NCI-H510A (cell line): ENCODE measurements around the gene POLR2J.
"Not testable (repeated sequence)": the region's sequence is repeated elsewhere in the genome, so short reads cannot be mapped to it uniquely, and the experiment has no call there.

Experiments used
- DNase-seq: peaks from one replicate; lab custom pipeline; 2025; lab: John Stamatoyannopoulos, UW

Gene POLR2J

DNA sequence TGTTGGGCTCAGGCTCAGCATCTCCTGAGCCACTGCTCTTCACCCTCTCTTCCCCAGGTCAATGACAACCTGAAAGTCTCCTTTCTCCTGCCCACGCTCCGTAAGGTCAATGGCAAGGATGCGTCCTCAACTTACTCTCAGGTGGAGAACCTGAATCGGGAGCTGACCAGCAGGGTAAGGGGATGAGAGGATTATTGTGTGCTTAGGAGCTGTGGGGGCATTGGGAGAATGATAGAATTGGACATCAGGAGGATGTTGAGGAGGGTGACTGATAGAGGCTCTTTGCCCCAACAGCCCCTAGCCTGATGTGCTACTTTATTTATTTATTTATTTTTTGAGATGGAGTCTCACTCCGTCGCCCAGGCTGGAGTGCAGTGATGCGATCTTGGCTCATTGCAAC is 12.6 kb downstream of the POLR2J start:
- DNase-seq: no peak

DNA sequence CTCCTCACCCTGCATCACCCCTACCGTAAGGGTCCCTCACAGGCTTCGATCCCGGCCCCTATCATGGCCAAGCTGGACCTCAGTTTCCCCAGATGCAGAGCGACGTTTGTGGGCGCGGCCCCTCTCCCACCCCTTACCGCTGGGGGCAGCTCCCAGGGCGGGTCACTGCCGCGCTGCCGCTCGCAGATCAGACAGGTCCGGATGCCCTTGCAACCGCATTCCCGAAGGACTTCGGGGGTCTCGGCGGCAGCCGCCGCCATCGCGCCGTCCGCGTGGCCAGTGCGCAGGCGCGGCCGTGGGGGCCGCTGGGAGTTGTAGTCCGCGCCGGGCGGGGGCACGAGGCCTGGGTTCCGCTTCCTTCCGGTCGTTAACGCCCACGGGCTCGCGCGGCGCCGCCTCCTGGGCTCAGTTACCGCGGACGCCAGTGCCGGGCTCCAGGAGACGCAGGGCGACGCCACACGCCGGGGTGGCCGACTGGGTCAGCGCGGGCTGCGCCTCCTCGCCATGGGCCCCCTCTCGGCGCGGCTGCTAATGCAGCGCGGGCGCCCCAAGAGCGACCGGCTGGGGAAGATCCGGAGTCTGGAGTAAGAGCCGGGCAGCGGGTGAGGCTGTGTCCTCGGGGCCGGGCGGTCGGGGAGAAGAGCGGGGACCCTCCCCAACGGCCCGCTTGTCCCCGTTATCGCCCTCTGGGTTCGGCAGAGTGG is 14.0 kb downstream of the POLR2J start, which contains the start of the genes ALKBH4 and LRWD1:
TSS of gene ALKBH4 (minus strand) at position 287 of the 704 bp plus-strand sequence. CDS start at position 260, 27 bp downstream.
TSS of gene LRWD1 (plus strand) at position 408 of the 704 bp plus-strand sequence. CDS start at position 505, 97 bp downstream.
- peak; percentile 69 for DNase-seq

DNA sequence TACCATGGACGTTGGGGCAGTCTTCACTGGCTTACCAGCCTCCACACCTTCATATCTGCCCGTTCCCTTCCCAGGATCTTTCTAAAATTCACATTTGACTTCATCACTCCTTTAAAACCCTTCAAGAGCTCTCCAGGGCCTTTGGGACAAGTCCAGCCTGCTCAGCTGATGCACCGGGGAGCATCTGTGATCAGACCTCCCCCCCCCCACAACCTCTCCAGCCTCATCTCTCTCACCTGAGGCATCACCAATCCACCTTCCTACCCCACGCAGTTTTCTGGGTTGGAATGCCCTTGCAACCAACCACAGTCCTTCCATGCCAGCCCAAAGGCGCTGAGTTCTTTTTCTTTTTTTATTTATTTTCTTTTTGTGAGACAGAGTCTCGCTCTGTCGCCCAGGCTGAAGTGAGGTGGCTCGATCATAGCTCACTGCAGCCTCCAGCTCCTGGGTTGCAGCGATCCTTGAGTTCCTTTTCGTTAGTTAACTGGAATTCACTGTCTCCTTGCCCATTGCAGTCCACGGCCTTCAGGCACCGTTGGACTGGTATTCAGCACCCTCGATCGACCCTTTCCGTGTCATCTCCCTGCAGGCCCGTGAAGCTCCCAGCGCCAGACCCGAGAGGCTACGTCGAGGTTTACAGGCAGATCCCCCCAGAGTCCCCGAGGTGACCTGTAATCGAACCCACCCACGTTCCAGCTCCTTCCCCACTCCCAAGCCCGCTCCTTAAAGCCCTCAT is 14.7 kb downstream of the POLR2J start:
- DNase-seq: no peak

DNA sequence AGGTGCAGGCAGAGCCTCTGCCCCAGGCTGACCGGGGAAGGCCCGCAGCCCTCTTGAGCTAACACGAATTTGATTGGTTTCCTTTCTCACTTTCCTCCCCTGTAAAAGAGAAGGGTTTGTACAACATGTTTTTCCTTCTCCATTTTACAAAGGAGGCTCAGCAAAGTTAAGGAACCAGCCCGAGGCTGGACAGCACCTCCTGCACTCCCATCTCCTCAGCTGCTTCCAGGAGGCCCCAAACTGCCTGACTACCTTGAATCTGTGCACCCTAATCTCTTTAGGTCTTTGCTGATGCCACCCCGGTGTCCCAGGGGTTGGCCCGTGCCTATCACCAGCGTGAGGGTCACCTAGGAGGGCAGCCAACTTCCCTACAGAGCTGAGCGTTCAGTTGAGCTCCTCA is 18.3 kb downstream of the POLR2J start:
- DNase-seq: no peak

- DNase-seq: no peak
Measured at GRCh38 chr7:102459221-102459844, 19.4 kb downstream of the POLR2J start.

DNA sequence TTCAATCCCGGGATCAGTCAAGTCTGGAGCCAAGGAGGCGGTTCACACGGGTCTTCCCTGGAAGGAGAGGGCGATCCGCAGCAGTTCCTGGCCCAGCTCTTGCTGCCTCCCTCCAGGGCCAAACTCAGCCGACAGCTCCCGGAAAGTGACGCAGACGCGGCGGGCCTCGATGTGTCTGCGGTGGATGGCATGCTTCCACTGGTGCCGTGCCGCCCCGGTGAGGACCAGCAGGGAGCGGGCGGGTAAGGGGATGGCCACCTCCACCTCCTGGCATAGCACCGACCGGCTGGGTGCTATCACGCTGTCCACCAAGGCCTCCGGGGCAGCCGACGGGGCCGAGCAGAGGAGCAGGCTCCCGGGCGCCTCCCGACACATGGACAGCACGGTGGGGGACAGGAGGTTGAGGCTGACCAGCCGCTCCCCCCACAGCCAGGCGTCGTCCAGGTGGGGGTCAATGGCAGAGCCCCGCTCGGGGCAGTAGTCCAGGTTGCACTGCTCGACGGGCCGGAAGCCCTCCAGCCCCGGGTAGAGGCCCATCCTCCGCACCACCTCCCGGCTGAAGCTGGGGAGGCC is 21.3 kb downstream of the POLR2J start:
- no peak for DNase-seq

DNA sequence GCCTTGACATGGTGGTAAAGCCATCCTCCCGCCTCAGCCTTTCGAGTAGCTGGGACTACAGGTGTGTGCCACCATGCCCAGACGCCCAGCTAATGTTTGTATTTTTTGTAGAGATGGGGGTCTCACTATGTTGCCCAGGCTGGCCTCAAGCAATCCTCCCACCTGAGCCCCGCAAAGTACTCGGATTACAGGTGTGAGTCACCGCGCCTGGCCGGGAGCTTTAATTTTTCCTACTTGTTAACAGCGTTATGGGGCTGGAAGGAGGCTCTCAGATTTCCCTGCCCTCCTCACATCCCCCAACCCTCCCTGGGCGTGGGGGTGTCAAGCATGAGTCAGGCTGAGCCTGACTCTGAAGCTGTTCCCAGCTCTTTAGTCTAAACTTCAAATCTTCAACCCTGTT is 22.4 kb downstream of the POLR2J start:
- DNase-seq: no peak

- no peak for DNase-seq
Measured at GRCh38 chr7:102455596-102455995, 23.1 kb downstream of the POLR2J start.

DNA sequence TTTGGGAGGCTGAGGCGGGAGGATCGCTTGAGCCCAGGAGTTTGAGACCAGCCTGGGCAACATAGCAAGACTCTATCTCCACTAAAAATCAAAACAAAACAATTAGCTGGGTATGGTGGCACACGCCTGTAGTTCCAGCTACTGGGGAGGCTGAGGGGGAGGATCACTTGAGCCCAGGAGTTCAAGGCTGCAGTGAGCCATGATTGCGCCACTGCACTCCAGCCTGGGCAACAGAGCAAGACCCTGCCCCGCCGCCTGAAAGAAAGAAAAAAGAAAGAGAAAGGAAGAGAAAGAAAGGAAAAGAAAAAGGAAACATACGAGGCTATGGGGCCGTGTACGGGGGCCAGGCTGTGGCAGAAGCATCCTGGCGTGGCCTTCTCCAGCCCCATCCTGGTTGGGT is 23.8 kb downstream of the POLR2J start:
- DNase-seq: not testable (repeated sequence)

GRCh38 chr7:102454468-102454867 is 24.3 kb downstream of the POLR2J start:
- no peak for DNase-seq

GRCh38 chr7:102453319-102453718 is 25.4 kb downstream of the POLR2J start:
- no peak for DNase-seq

GRCh38 chr7:102452451-102452850 is 26.3 kb downstream of the POLR2J start:
- DNase-seq: no peak

DNA sequence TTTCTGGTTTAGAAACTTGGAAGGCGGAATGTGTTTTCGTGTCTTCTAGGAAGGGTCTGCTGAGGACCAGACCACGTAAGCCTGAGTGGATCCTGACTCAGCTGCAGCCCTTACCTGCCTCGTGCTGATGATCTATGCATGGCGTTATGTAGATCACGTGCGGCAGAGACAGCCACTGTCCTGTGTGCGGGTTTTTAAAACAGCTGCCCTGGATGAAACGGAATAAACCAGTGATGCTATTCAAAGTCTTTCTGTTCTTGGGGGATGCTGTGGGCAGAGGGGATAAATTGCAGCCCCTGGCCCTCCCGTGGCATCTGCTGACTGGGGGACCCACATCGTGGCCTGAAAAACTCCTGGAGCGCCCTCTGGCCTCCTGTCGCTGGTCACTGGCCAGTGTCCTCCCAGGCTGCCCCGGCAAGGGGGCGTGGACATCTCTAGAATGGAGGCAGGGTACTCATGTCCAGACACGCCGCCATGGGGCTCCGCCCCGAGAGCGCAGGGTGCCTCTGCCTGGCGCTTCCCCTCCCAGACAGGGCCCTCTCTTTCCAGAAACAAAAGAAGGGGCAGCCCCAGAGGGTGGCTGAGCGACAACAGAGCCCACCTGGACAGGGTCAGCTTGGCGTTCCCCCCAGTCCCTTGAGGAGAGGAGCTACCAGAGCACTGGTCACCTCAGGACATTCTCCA is 27.2 kb downstream of the POLR2J start:
- DNase-seq: no peak

DNA sequence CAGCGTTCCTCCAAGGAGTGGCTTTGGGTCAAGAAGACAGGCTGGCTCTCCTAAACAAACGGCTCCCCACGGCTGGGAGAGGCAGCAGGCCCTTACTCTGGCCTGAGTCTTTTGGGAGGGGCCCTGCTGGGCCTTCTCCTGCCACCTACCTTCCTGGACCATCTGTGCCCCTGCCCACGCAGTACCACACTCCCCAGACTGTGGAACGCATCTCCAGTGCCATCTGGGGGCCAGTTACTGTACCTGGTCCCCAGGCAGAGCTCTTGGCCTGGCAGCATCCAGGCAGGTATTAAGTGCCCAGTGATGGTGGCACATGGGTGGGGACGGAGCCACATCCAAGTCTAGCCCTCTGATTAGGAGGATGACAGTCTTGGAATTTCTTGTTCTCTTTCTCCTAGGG is 28.5 kb downstream of the POLR2J start:
- DNase-seq: no peak

GRCh38 chr7:102449136-102449535 is 29.6 kb downstream of the POLR2J start:
- no peak for DNase-seq

DNA sequence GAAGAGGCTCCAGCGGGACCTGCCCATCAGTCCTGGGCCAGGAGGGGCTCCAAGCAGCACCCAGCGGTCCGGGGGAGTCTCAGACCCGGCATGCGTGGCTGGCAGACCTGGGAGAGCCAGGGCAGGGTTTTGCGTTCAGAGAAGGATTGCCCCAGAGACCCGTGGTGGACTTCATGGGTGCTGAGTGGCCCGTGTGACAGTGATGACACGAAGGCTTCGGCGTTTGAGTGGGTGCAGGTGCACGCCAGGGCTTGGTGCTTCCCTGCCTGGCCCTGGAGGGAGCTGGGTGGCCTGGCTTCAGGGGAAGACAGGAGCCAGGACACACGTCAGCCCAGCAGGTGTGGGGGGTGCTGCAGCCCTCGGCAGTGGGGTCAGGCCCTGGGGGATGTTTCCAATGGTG is 31.4 kb downstream of the POLR2J start:
- DNase-seq: no peak

DNA sequence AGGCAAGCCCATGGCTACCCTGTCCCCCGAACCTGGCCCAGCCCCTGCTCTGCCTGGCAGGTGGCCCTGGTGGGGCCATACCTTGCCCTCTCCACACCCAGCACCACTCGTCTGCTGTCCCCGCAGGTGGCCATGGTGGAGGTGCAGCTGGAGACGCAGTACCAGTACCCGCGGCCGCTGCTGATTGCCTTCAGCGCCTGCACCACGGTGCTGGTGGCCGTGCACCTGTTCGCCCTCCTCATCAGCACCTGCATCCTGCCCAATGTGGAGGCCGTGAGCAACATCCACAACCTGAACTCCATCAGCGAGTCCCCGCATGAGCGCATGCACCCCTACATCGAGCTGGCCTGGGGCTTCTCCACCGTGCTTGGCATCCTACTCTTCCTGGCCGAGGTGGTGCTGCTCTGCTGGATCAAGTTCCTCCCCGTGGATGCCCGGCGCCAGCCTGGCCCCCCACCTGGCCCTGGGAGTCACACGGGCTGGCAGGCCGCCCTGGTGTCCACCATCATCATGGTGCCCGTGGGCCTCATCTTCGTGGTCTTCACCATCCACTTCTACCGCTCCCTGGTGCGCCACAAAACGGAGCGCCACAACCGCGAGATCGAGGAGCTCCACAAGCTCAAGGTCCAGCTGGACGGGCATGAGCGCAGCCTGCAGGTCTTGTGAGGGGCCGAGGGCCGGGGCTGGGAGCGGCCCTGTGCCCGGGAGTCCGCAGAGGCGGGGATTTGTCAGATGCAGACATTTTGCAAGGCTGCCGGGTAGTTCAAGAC is 32.1 kb downstream of the POLR2J start:
- DNase-seq: no peak

DNA sequence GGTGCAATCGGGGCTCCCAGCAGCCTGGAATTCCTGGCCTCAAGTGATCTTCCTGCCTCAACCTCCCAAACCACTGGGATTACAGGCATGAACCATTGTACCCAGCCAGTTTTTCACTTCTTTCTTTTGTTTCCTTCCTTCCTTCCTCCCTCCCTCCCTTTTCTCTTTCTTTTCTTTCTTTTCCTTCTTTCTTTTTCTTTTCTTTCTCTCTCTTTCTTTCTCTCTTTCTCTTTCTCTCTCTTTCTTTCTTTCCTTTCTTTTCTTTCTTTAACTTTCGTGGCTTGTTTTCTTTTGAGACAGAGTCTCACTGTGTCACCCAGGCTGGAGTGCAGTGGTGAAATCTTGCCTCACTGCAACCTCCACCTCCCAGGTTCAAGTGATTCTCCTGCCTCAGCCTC is 33.0 kb downstream of the POLR2J start:
- no peak for DNase-seq

GRCh38 chr7:102444961-102445673 is 33.6 kb downstream of the POLR2J start:
- no peak for DNase-seq

DNA sequence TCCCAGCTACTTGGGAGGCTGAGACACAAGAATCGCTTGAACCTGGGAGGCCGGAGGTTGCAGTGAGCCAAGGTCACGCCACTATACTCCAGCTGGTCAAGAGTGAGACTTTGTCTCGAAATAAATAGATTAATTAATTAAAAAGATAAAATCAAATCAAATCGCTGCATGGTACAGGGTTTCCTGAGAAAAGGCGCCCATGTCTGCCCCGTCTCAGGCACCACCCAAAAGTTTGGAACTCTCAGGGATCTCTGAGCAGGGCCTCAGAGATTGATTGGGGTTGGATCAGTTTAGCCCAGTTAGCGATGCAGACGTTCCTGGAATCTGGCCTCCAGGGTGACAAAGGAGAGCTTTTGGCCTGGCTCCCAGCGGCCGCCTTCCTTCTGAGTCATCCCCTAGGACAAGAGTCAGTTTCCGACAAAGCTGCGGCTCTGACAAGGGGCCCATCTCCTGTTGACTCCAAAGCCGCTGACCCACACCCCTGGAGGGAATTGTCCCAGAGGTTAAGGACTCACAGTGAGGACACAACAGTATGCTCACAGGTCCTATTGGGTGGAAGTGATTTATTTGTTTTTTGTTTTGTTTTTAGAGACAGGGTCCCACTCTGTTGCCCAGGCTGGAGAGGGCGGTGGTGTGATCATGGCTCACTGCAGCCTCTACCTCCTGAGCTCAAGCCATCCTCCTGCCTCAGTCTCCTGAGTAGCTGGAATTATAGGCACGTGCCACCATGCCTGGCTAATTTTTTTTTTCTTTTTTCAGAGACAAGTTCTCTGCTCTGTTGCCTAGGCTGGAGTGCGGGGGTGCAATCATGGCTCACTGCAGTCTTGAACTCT is 38.5 kb downstream of the POLR2J start:
- DNase-seq: no peak
